Measurements from ENCODE around the gene GPR142.

Gene GPR142

DNA sequence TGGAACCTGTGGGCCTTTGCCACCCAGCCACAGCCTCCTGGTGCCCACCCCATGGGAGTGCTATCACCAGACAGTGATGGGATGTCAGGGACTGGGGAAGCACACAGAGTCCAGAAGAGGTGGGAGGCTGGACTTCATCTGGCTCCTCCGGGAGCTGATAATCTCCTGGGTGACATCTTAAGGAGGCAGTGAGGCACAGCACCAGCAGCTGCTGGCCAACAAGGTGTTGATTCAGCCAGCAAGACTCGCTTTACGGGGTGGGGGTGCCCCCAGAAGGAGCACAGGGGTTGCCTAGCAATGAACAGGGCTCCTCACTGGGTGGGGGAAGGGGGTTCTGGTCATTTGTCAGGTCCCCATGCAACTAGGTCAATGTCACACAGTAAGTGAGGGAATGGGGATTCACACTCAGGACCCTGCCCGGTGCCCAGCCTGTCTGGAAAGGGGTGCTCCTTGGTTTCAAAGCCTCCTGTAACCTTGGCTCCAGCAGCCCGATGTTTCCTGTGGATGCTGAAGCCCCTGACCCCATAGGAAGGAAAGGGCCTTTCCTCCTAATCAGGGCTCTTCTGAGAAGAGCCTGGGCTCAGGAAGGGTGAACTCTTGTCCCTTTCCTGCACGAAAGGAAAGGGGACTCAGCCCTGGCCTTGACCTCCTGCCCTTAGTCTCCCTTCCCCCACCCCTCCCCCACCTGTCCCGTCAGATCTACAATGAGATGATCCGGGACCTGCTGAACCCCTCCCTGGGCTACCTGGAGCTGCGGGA, 23.6 kb upstream of the GPR142 start:
- no peak overlapping the region for H3K4me3 ChIP-seq (ENCODE audit: low read depth, low read length)
- no peak for DNase-seq (ENCODE audit: low read depth)
- TF ChIP-seq, protein P1, sequence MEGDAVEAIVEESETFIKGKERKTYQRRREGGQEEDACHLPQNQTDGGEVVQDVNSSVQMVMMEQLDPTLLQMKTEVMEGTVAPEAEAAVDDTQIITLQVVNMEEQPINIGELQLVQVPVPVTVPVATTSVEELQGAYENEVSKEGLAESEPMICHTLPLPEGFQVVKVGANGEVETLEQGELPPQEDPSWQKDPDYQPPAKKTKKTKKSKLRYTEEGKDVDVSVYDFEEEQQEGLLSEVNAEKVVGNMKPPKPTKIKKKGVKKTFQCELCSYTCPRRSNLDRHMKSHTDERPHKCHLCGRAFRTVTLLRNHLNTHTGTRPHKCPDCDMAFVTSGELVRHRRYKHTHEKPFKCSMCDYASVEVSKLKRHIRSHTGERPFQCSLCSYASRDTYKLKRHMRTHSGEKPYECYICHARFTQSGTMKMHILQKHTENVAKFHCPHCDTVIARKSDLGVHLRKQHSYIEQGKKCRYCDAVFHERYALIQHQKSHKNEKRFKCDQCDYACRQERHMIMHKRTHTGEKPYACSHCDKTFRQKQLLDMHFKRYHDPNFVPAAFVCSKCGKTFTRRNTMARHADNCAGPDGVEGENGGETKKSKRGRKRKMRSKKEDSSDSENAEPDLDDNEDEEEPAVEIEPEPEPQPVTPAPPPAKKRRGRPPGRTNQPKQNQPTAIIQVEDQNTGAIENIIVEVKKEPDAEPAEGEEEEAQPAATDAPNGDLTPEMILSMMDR (IDR thresholded peaks at IDR 0.05; ENCODE audit: control insufficient read depth, extremely low read depth, insufficient read depth) = no peak

DNA sequence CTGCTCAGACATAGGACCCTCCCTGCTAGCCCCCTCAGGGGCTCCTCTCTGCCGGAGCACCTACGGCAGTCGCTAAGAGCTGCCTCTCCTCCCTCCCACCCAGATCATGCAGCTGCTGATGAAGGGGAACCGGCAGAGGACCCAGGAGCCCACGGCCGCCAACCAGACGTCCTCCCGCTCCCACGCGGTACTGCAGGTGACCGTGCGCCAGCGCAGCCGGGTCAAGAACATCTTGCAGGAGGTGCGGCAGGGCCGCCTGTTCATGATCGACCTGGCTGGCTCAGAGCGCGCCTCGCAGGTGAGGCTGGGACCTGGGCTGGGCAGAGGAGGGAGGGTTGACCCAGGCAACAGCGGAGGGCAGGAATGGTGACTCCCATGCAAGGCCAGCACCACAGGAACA, 22.6 kb upstream of the GPR142 start:
- TF ChIP-seq, protein P1 (IDR thresholded peaks at IDR 0.05; ENCODE audit: control insufficient read depth, extremely low read depth, insufficient read depth) = no peak
- DNase-seq (ENCODE audit: low read depth) = no peak
- no peak overlapping the region for H3K4me3 ChIP-seq (ENCODE audit: low read depth, low read length)

DNA sequence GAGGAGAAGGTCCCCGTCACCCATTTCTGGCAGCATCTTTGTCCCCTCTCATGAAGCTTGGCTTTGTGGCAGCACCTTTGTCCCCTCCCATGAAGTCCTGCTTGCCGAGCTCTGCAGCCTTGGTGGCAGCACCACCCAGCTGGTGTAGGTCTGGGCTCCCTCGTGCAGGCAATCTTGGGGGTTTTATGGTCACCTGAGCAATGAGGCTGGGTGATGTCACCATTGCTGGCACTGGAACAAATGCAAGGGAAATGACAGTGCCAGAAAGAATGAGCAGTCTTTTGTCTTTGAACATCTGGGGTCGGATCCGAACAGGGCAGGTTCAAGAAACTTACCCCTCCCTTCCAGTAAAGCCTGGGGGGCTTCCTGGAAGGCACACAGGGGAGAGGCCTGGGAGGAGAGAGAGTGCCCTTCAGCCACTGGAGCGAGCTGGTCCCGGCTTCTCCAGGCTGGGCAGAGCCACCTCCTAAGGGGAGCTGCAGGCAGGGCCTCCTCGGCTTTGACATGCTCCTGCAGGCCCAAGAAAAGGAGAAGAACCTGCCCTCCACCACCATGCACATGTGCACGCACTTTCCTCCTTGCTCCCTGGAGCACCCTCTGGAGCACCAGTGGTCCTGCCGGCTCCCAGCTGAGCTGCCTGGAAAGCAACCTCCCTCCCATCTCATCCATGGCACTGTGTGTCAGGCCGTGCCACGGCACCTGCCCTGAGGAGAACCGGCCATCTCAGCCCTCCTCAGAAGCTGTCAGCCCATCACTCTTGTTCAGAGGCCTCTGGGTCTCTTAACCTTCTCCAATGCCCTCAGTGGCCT, 21.7 kb upstream of the GPR142 start:
- TF ChIP-seq, protein P1 (IDR thresholded peaks at IDR 0.05; ENCODE audit: control insufficient read depth, extremely low read depth, insufficient read depth) = no peak
- no peak for DNase-seq (ENCODE audit: low read depth)
- H3K4me3 ChIP-seq (ENCODE audit: low read depth, low read length) = no peak overlapping the region

DNA sequence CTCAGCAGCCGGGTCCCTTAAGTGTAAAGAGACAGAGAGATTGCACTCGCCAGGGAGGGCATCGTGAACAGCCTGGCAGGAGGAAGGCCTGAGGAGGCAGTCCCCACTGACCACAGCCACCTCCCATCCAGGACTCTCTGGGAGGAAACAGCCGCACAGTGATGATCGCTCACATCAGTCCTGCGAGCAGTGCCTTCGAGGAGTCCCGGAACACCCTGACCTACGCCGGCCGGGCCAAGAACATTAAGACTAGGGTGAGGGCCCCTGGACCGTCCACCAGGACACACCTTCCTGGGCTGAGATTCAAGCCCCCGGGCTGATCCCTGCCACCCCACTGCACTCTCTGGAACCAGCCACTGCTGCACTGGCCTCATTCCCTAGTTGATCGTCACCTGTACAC, 19.7 kb upstream of the GPR142 start:
- DNase-seq (ENCODE audit: low read depth) = no peak
- TF ChIP-seq, protein P1 (IDR thresholded peaks at IDR 0.05; ENCODE audit: control insufficient read depth, extremely low read depth, insufficient read depth) = no peak
- no peak overlapping the region for H3K4me3 ChIP-seq (ENCODE audit: low read depth, low read length)

DNA sequence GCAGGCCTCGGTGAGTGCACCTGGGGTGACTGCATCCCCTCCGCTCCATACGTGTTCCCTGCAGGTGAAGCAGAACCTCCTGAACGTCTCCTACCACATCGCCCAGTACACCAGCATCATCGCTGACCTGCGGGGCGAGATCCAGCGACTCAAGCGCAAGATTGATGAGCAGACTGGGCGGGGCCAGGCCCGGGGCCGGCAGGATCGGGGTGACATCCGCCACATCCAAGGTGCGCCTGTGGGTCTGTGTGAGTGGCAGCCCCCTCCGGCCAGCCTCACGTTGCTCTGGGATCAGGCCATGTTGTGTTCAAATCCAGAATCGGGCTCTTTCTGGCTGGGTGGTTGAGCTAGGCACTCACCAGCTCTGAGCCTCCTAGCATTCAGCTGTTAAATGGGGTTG, 18.2 kb upstream of the GPR142 start:
- no peak overlapping the region for H3K4me3 ChIP-seq (ENCODE audit: low read depth, low read length)
- DNase-seq (ENCODE audit: low read depth) = no peak
- TF ChIP-seq, protein P1 (IDR thresholded peaks at IDR 0.05; ENCODE audit: control insufficient read depth, extremely low read depth, insufficient read depth) = no peak

DNA sequence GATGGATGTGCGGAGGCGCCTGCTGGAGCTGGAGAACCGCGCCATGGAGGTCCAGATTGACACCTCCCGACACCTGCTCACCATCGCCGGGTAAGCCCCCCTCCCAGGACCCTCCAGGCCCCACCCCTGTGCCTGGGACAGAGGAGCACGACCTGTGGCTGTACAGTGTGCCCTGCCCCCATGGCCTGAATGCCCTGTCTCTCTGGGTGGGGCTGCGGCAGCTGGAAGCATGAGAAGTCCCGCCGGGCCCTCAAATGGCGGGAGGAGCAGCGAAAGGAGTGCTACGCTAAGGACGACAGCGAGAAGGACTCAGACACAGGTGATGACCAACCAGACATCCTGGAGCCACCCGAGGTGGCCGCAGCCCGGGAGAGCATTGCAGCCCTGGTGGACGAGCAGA, 16.8 kb upstream of the GPR142 start:
- H3K4me3 ChIP-seq (ENCODE audit: low read depth, low read length) = no peak overlapping the region
- TF ChIP-seq, protein P1 (IDR thresholded peaks at IDR 0.05; ENCODE audit: control insufficient read depth, extremely low read depth, insufficient read depth) = no peak
- no peak for DNase-seq (ENCODE audit: low read depth)

All from LNCaP clone FGC (cell line).